ENCODE measurements around the gene TMEM39A. TPM values are rescaled to one million over a fixed set of nuclear protein-coding genes. Genes with fewer than 3 reads are reported as not detected.
A peak's percentile ranks its signal among the peaks of the same experiment; 100 is the strongest.

TMEM39A gene
- total and polyA plus RNA-seq, 10 of the 15 experiments (the other 5 are each of a cell fraction or from before 2014, with no cell fraction given) = 10.8 to 44.7 (median 33.2) TPM

DNA sequence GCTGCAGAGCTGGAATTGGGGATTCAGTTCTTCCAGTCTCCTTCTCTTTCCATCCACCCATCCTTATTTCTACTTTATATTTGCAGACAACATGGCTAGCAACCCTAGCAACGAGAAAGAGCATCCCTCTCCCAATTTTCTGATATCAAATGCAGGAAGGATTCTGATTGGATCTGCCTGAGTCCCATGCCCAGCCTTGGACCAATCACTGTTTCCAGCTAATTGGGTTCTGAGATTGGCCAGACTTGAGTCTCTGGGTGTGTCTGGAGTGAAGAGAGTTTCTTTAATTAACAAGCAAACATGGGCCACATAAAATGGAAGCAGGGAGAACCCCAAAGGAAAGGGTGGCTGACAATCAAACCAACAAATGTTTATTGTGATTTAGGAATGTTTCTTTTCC is 60.6 kb downstream of the TMEM39A start:
- Histone ChIP-seq H4K20me1 (ENCODE audit: control insufficient read depth, insufficient read depth) (no peaks in the 10 kb centered on the region), H3K4me3 (no peak overlapping the region), H3K36me3 (ENCODE audit: control insufficient read depth in 2 of 2, insufficient read depth in 2 of 2, low read length in 1 of 2) (peaks cover 2 to 18% of the 10 kb centered on the region in 2 experiments), H2AFZ (ENCODE audit: control insufficient read depth, low read depth, low read length) (no peak overlapping the region), H3K4me1 (ENCODE audit: control insufficient read depth, insufficient read depth, low read length) (peaks cover 24% of the 10 kb centered on the region; the same call in 1 of the 2 replicates), H3K27ac (ENCODE audit: control insufficient read depth, insufficient read depth) (0 out of 2 replicates have a peak overlapping the region, but pooled peaks have one; percentile 37), H3K27me3 (replicated peaks in 1 of 2; ENCODE audit: control insufficient read depth in 2 of 2, insufficient read depth in 2 of 2, low read length in 1 of 2) (no peaks in the 10 kb centered on the region), H3K79me2 (ENCODE audit: control insufficient read depth, insufficient read depth, low read length) (no peaks in the 10 kb centered on the region; the same call in 1 of the 2 replicates), H3K4me2 (ENCODE audit: control insufficient read depth, insufficient read depth) (no peak overlapping the region; the same call in 1 of the 2 replicates), H3K9me3 (replicated peaks; ENCODE audit: control insufficient read depth, insufficient read depth, low read length) (no peaks in the 10 kb centered on the region; the same call in 1 of the 3 replicates), H3K9ac (ENCODE audit: control insufficient read depth, insufficient read depth, low read length) (no peak overlapping the region)
- intact Hi-C loops (cut with micrococcal nuclease; ENCODE audit: unreplicated experiment) = no loop called here
- CTCF ChIA-PET = interaction anchor here (1.1 kb wide), 1 partner anchor 202 kb away, joined by 3 read pairs; no protein-coding TSS in a partner anchor
- DNase-seq (ENCODE audit: low read depth, low spot score) (no peak), ATAC-seq (no peak), FAIRE-seq (no peak)
- no TSS peak for BruUV-seq (replicated peaks)
- WGBS (ENCODE audit: insufficient coverage, insufficient replicate concordance, low lambda C conversion rate, missing lambda C conversion rate) = 100% methylated on average over 1 of the region's 1 CpG
- RAD21 ChIA-PET (ENCODE audit: unreplicated experiment) = no interaction called here
- TF ChIP-seq ZBTB4 (CRISPR knock-in tag; IDR thresholded peaks at IDR 0.05) (no peak), RAD51 (IDR thresholded peaks at IDR 0.05) (no peak), NFYB (IDR thresholded peaks at IDR 0.05; ENCODE audit: insufficient read depth, low read depth, low read length) (peak; percentile 68)
- in situ Hi-C loops (cut with MboI) = no loop called here
- SMC1A ChIA-PET (ENCODE audit: uncharacterized antibody, unreplicated experiment) = interaction anchor here (0.9 kb wide), 1 partner anchor 279 kb away, joined by 3 read pairs; no protein-coding TSS in a partner anchor
- POLR2A ChIA-PET = no interaction called here

Data from GM12878 (cell line).